ENCODE data around the gene CD109.

GRCh38 chr6:73792738-73793137, 96.7 kb downstream of the CD109 start:
- no peak for TF ChIP-seq CTCF (conservative IDR thresholded peaks at IDR 0.05; ENCODE audit: low read depth, low read length)
- TF ChIP-seq EZH2 (IDR thresholded peaks at IDR 0.05; ENCODE audit: borderline replicate concordance, low read depth, low read length, poor library complexity, severe bottlenecking) = no peak

Data from A673 (cell line).